Omental fat pad (tissue), 4 donors: ENCODE measurements around the gene REV1. TPM values are rescaled to one million over a fixed set of nuclear protein-coding genes. Genes with fewer than 3 reads are reported as not detected.
"Not testable (repeated sequence)": the region's sequence is repeated elsewhere in the genome, so short reads cannot be mapped to it uniquely, and the experiment has no call there.

ENCODE experiments used
- ATAC-seq: fragments of 150-250 bp; one replicate; pipeline ENCODE4 v1.9.1; 2016; ENCODE audit warnings: mild to moderate bottlenecking, moderate library complexity; ENCODE audit not compliant: low FRiP score
- DNase-seq: peaks from one replicate; pipeline ENCODE4 v3.0.0-alpha.2; 2019; ENCODE audit warnings: low spot score
- CTCF ChIP-seq, 3 donors: fragments of 450-650 bp; IDR thresholded peaks; one replicate each; pipeline ENCODE4 v1.5.1; 2016 to 2017; ENCODE audit warnings: antibody characterized with exemption in 3 of 3, mild to moderate bottlenecking in 3 of 3, moderate library complexity in 2 of 3
- total RNA-seq, 4 donors: library from RNA; depleted of rRNA; stranded (reverse); fragments of >200 nt; gene quantifications; one replicate each; pipeline ENCODE4 v1.1.0, GENCODE V29; 2016

Gene REV1
- total RNA-seq, 4 donors from 2014 or later = 33.5 to 76.1 (median 51.5) TPM

GRCh38 chr2:99365661-99366060, 124.2 kb downstream of the REV1 start:
- no peak for DNase-seq
- no peak for TF ChIP-seq CTCF (IDR thresholded peaks at IDR 0.05)
- no peak for ATAC-seq

DNA sequence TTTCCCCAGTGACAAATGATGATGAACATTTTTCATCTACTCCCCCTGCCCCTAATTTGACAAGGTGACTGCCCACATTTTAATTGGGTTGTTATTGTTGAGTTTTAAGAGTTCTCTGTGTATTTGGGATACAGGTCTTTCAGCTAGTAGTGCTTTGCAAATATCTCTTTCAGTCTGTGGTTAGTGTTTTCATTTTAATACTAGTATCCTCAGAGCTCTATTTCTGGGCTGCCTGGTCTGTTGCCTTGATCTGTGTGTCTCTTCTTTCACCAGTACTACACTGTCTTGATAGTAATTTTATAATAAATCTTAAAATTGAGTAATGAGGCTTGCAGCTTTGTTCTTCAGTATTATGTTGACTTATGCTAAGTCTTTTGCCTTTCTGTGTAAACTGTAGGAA, 133.0 kb downstream of the REV1 start:
- DNase-seq (no peak), ATAC-seq (no peak)
- TF ChIP-seq CTCF (IDR thresholded peaks at IDR 0.05) = no peak

GRCh38 chr2:99354825-99355224, 135.0 kb downstream of the REV1 start:
- ATAC-seq, DNase-seq: not testable (repeated sequence)

DNA sequence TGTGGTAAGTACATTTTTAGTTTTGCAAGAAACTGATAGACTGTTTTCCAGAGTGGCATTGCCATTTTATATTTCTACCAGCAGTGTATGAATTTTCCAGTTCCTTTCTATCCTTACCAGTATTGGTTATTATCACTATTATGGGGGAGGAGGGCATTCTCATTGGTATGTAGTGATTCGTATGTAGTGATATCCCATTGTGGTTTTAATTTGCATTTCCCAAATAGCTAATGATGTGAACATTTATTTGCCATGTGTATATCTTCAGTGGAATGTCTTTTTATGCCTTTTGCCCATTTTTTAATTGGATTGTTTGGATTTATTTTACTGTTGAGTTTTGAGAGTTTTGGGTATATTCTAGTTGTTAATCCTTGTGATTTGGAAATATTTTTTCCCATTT, 135.7 kb downstream of the REV1 start:
- DNase-seq (no peak), ATAC-seq (no peak)
- TF ChIP-seq CTCF (IDR thresholded peaks at IDR 0.05) = no peak

Other genes with a start within 250 kb of the REV1 start
- not detected for gene LYG2, start 234.4 kb downstream of the REV1 start, total RNA-seq
- 1 to 10 TPM in 3 of 4 donors, not detected in 1; 1.0 to 1.1 (median 1.1) TPM for gene LYG1, start 188.8 kb downstream of the REV1 start, total RNA-seq
- 10 to 100 TPM; 27.6 to 46.5 (median 35.4) TPM for gene TXNDC9, start 153.7 kb downstream of the REV1 start, total RNA-seq
- 10 to 100 TPM; 30.1 to 78.1 (median 36.4) TPM for gene EIF5B, start 152.6 kb downstream of the REV1 start, total RNA-seq